ENCODE data around the gene EML4.

The EML4 gene

DNA sequence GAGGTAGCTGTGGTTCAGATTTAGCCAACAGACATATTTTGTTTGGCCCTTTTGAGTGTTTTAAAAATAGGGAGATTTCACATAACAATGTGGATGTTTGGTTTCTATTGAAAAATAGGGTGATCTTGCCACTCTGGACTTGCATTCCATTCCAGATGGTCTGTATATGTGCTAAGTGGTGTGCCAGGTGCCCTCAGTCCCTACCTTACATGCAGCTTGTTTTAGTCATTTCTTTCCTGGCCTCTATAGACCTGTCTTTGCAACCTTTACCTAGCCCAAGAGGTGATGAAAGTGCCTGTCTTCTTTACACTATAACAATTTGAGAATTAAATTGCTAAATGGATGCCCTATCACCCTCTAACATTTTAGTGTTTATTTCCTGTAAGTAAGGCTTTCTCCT is 11.1 kb downstream of the EML4 start:
- DNase-seq (ENCODE audit: low read depth) = no peak
- no peak overlapping the region for H3K4me3 ChIP-seq (ENCODE audit: low read length)
- no peak for TF ChIP-seq CTCF (conservative IDR thresholded peaks at IDR 0.05; ENCODE audit: low read length)

DNA sequence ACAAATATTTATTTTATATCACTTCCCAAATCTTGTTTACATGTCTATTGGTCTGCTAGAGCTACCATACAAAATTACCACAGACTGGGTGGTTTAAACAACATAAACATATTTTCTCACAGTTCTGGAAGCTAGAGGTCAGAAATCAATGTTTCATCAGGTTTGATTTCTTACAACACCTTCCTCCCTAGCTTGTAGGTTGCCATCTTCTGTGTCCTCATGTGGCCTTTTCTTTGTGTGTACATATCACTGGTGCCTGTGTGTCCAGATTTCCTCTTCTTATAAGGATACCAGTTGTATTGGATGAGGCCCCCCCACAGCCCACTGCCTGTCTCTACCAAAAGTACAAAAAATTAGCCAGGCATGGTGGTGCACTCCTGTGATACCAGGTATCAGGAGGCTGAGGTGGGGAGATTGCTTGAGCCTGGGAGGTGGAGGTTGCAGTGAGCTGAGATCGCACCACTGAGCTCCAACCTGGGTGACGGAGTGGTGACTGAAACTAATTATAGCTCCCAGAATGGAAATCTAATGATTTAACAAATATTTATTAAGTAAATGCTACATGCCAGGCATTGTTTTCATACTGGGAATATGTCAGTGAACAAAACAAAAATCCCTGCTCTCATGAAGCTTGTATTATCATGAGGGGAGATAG is 13.6 kb downstream of the EML4 start:
- peak; percentile 18 for DNase-seq (ENCODE audit: low read depth)

DNA sequence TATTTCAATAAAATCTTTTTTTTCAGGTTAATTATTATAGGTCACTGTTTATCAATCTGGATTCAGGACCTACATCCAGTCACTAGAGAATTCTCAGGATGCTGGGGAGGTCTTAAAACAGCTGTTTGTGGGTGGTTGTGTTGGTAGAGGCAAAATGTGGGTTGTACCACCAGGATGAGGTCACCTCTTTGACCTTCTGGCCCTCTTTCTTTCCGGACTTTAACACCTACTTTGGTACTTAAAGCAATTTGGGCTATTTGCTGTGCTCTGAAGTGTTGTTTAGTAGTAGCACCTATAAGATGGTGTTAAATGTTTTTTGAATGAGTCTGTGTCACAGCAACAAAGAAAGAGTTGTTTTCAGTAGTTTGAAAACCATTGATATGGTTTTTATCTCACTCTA is 14.6 kb downstream of the EML4 start:
- no peak overlapping the region for H3K4me3 ChIP-seq (ENCODE audit: low read length)
- DNase-seq (ENCODE audit: low read depth) = no peak
- TF ChIP-seq CTCF (conservative IDR thresholded peaks at IDR 0.05; ENCODE audit: low read length) = no peak

More for the DNA sequence above, 13.6 kb downstream of the EML4 start:
- H3K4me3 ChIP-seq (ENCODE audit: low read length) = no peak overlapping the region
- no peak for TF ChIP-seq CTCF (conservative IDR thresholded peaks at IDR 0.05; ENCODE audit: low read length)

DNA sequence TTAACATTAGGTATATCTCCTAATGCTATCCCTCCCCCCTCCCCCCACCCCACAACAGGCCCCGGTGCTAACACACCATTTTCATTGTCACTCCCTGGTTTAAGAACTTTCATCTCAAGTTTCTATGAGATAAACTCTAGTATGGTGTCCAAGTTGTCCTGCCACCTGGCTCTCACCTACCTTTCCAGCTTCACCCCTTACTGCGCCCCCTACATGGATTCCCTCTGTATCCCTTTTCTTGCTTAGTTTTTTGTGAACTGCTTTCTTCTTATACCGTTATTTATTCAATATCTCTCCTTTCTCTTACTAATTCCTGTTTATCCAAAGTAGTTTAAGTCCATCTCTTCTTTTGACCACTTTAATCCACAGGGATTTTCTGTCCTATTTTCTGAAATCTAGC is 15.2 kb downstream of the EML4 start:
- no peak for DNase-seq (ENCODE audit: low read depth)
- no peak for TF ChIP-seq CTCF (conservative IDR thresholded peaks at IDR 0.05; ENCODE audit: low read length)
- H3K4me3 ChIP-seq (ENCODE audit: low read length) = no peak overlapping the region

DNA sequence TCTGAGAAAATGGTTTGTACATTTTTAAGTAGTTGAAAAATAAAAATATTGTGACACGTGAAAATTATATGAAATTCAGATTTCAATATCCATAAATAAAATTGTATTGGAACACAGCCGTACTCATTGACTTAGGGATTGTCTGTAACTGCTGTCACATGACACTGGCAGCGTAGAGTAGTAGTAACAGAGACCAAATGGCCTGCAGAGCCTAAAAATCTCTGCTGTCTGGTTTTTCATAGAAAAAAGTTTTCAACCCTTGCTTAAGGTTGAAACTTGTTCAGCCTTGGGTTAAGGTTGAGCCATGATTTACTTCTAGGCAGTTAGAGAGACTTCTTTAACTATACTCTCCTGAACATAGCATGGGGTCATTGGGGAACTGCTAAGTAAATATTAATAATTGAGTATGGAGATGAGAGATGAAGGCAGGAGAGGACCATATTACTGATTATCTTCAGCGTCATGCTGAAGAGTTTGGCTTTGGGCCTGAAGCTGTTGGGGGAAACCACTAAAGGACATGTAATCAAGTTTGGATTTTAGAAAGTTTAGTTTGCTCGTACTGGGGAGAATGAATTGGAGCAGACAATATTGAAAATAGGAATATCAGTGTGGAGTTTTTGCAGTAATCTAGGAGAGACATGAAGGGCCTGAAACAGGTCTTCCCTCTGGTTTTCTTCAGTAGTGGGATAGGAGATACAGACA is 16.2 kb downstream of the EML4 start:
- TF ChIP-seq CTCF (conservative IDR thresholded peaks at IDR 0.05; ENCODE audit: low read length) = no peak
- DNase-seq (ENCODE audit: low read depth) = no peak
- no peak overlapping the region for H3K4me3 ChIP-seq (ENCODE audit: low read length)

- no peak overlapping the region for H3K4me3 ChIP-seq (ENCODE audit: low read length)
- DNase-seq (ENCODE audit: low read depth) = no peak
- no peak for TF ChIP-seq CTCF (conservative IDR thresholded peaks at IDR 0.05; ENCODE audit: low read length)
Measured at GRCh38 chr2:42186366-42186765, 17.2 kb downstream of the EML4 start.
